Neural progenitor cell (in vitro differentiated cells): ENCODE results near the gene WWOX. TPM values are rescaled to one million over a fixed set of nuclear protein-coding genes. Genes with fewer than 3 reads are reported as not detected.
A peak's percentile ranks its signal among the peaks of the same experiment; 100 is the strongest.

Experiments used
- DNase-seq: peaks from one replicate; pipeline ENCODE4 v3.0.0-alpha.2; 2016; ENCODE audit warnings: low spot score
- H2AFZ ChIP-seq: fragments of 200-600 bp; sonication (generic); replicated peaks from 2 replicates; pipeline ENCODE4 v1.6.1; 2016; ENCODE audit warnings: antibody characterized with exemption
- H3F3A ChIP-seq: fragments of 200-600 bp; sonication (generic); 2 replicates; pipeline ENCODE4 v1.6.1; 2016; ENCODE audit warnings: antibody characterized with exemption, low read depth
- H3K27ac ChIP-seq: fragments of 200-600 bp; sonication (generic); 2 replicates; pipeline ENCODE4 v1.5.1; 2016; ENCODE audit warnings: mild to moderate bottlenecking
- H3K27me3 ChIP-seq: fragments of 200-600 bp; sonication (generic); 2 replicates; pipeline ENCODE4 v1.6.1; 2016; ENCODE audit warnings: mild to moderate bottlenecking, moderate library complexity
- H3K36me3 ChIP-seq: fragments of 200-600 bp; sonication (generic); 2 replicates; pipeline ENCODE4 v1.5.1; 2016
- H3K4me1 ChIP-seq: fragments of 200-600 bp; sonication (generic); 2 replicates; pipeline ENCODE4 v1.6.1; 2016; ENCODE audit warnings: mixed run types
- H3K4me2 ChIP-seq: fragments of 200-600 bp; sonication (generic); 2 replicates; pipeline ENCODE4 v1.6.1; 2016
- H3K4me3 ChIP-seq: fragments of 200-600 bp; sonication (generic); 2 replicates; pipeline ENCODE4 v1.5.1; 2016
- H3K79me2 ChIP-seq: fragments of 200-600 bp; sonication (generic); 2 replicates; pipeline ENCODE4 v1.6.1; 2016; ENCODE audit warnings: low read depth
- H3K9ac ChIP-seq: fragments of 200-600 bp; sonication (generic); 2 replicates; pipeline ENCODE4 v1.6.1; 2016
- H3K9me3 ChIP-seq: fragments of 200-600 bp; sonication (generic); 2 replicates; pipeline ENCODE4 v1.5.1; 2016; ENCODE audit warnings: low read depth
- H4K20me1 ChIP-seq: fragments of 200-600 bp; sonication (generic); 2 replicates; pipeline ENCODE4 v1.6.1; 2016; ENCODE audit warnings: low read depth
- H3K27ac Mint-ChIP-seq: 3 replicates; pipeline ENCODE4 v1.8.0; 2021; ENCODE audit warnings: mixed read lengths
- H3K27me3 Mint-ChIP-seq: 2 replicates; pipeline ENCODE4 v1.8.0; 2022; ENCODE audit warnings: low read depth, mild to moderate bottlenecking, inconsistent platforms, moderate library complexity, mixed read lengths; ENCODE audit not compliant: insufficient read depth
- H3K36me3 Mint-ChIP-seq: 3 replicates; pipeline ENCODE4 v1.8.0; 2021; ENCODE audit warnings: mixed read lengths
- H3K4me1 Mint-ChIP-seq: 3 replicates; pipeline ENCODE4 v1.8.0; 2021; ENCODE audit warnings: mixed read lengths
- H3K4me3 Mint-ChIP-seq: 3 replicates; pipeline ENCODE4 v1.8.0; 2021; ENCODE audit warnings: mild to moderate bottlenecking, moderate library complexity, mixed read lengths
- H3K9me3 Mint-ChIP-seq: 3 replicates; pipeline ENCODE4 v1.8.0; 2020; ENCODE audit warnings: mixed read lengths
- CTCF ChIP-seq: fragments of 200-600 bp; sonication (generic); IDR thresholded peaks from 2 replicates; pipeline ENCODE4 v1.5.1; 2017; ENCODE audit warnings: antibody characterized with exemption, mild to moderate bottlenecking
- EZH2 ChIP-seq: fragments of 200-600 bp; sonication (generic); IDR thresholded peaks from 2 replicates; pipeline ENCODE4 v1.6.1; 2017; ENCODE audit warnings: antibody characterized with exemption, mild to moderate bottlenecking, moderate library complexity
- EZH2phosphoT487 ChIP-seq: fragments of 200-600 bp; sonication (generic); IDR thresholded peaks from 2 replicates; pipeline ENCODE4 v1.6.1; 2017; ENCODE audit warnings: antibody characterized with exemption
- total RNA-seq: library from RNA; depleted of rRNA; stranded (reverse); fragments of >200 nt; gene quantifications from 2 replicates; pipeline ENCODE4 v1.2.3, GENCODE V29; 2015; ENCODE audit warnings: low replicate concordance

Gene WWOX
- total RNA-seq, 1 donor from 2014 or later, result 63.7 TPM

- peaks cover 4% of the 10 kb centered on the region for H3K4me1 Mint-ChIP-seq
- no peak overlapping the region for H3K4me2 ChIP-seq
- H3K9me3 Mint-ChIP-seq, result no peaks in the 10 kb centered on the region
- H3K4me3 Mint-ChIP-seq, result no peak overlapping the region
- no peak for DNase-seq
- H3K9me3 ChIP-seq, result no peaks in the 10 kb centered on the region
- peaks cover 4% of the 10 kb centered on the region for H3K27me3 Mint-ChIP-seq
- H3K36me3 ChIP-seq, result no peaks in the 10 kb centered on the region
- no peaks in the 10 kb centered on the region for H3F3A ChIP-seq
- H3K9ac ChIP-seq, result no peak overlapping the region
- no peaks in the 10 kb centered on the region for H4K20me1 ChIP-seq
- H3K36me3 Mint-ChIP-seq, result no peaks in the 10 kb centered on the region
- no peak overlapping the region for H2AFZ ChIP-seq
- no peak for TF ChIP-seq EZH2phosphoT487
- TF ChIP-seq EZH2, result no peak
- no peak for TF ChIP-seq CTCF
- peaks cover 15% of the 10 kb centered on the region for H3K4me1 ChIP-seq
- H3K27ac Mint-ChIP-seq, result no peak overlapping the region
- no peaks in the 10 kb centered on the region for H3K27me3 ChIP-seq
- H3K4me3 ChIP-seq, result no peak overlapping the region
- no peaks in the 10 kb centered on the region for H3K79me2 ChIP-seq
- H3K27ac ChIP-seq, result no peak overlapping the region
Observed at GRCh38 chr16:79067600-79067999, 968.1 kb downstream of the WWOX start.

- Histone ChIP-seq H3K79me2 (no peaks in the 10 kb centered on the region), H2AFZ (no peak overlapping the region), H3K4me1 (peaks cover 11% of the 10 kb centered on the region), H3K4me2 (no peak overlapping the region), H3K36me3 (no peaks in the 10 kb centered on the region), H3K4me3 (no peak overlapping the region), H3K27ac (no peak overlapping the region), H3F3A (no peaks in the 10 kb centered on the region), H3K9ac (no peak overlapping the region), H3K27me3 (no peaks in the 10 kb centered on the region), H3K9me3 (no peaks in the 10 kb centered on the region), H4K20me1 (no peaks in the 10 kb centered on the region)
- DNase-seq, result no peak
- Mint-ChIP-seq H3K27me3 (peaks cover 4% of the 10 kb centered on the region), H3K4me1 (peaks cover 4% of the 10 kb centered on the region), H3K27ac (no peak overlapping the region), H3K36me3 (no peaks in the 10 kb centered on the region), H3K9me3 (no peaks in the 10 kb centered on the region), H3K4me3 (no peak overlapping the region)
- TF ChIP-seq EZH2, result no peak
- no peak for TF ChIP-seq CTCF
- no peak for TF ChIP-seq EZH2phosphoT487
Observed at GRCh38 chr16:79069121-79069520, 969.7 kb downstream of the WWOX start.

- Mint-ChIP-seq H3K36me3 (no peaks in the 10 kb centered on the region), H3K4me3 (no peak overlapping the region), H3K9me3 (no peaks in the 10 kb centered on the region), H3K27me3 (peaks cover 4% of the 10 kb centered on the region), H3K4me1 (peaks cover 4% of the 10 kb centered on the region), H3K27ac (no peak overlapping the region)
- Histone ChIP-seq H3K4me1 (peaks cover 11% of the 10 kb centered on the region), H3K9ac (no peak overlapping the region), H4K20me1 (no peaks in the 10 kb centered on the region), H3K27ac (no peak overlapping the region), H2AFZ (no peak overlapping the region), H3K36me3 (no peaks in the 10 kb centered on the region), H3K9me3 (no peaks in the 10 kb centered on the region), H3K27me3 (no peaks in the 10 kb centered on the region), H3F3A (no peaks in the 10 kb centered on the region), H3K79me2 (no peaks in the 10 kb centered on the region), H3K4me2 (no peak overlapping the region), H3K4me3 (no peak overlapping the region)
- no peak for TF ChIP-seq EZH2
- TF ChIP-seq EZH2phosphoT487, result no peak
- no peak for TF ChIP-seq CTCF
- DNase-seq, result no peak
Observed at GRCh38 chr16:79069633-79070032, 970.2 kb downstream of the WWOX start.

DNA sequence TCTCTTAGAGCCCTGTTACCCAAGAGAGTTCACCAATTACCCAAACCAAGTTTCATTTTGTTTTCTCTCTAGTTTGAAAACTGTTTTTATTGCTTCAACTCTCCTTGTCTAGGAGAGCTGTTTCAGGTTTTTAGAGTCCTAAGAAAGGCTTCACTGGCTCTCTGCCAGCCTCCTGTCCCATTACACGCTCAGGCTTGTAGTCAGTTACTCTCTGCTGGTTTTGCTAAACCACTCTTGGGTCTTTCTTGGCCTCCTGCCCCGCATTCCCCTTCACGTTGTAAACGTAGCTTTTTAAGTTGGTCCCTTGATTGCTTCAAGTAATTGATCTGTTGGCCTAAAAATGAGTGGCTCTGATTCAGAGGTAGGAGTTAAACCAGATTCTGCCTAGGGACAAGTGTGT lies 972.0 kb downstream of the WWOX start:
- no peak for DNase-seq
- no peaks in the 10 kb centered on the region for H3K9me3 Mint-ChIP-seq
- Histone ChIP-seq H3K4me2 (no peak overlapping the region), H3K9ac (no peak overlapping the region), H3K27ac (no peak overlapping the region), H3K9me3 (no peaks in the 10 kb centered on the region), H3K4me3 (no peak overlapping the region), H3F3A (no peaks in the 10 kb centered on the region), H3K27me3 (no peaks in the 10 kb centered on the region), H3K4me1 (peaks cover 7% of the 10 kb centered on the region), H2AFZ (no peak overlapping the region), H3K79me2 (no peaks in the 10 kb centered on the region), H4K20me1 (no peaks in the 10 kb centered on the region), H3K36me3 (no peaks in the 10 kb centered on the region)
- no peak for TF ChIP-seq CTCF
- no peak for TF ChIP-seq EZH2phosphoT487
- no peak for TF ChIP-seq EZH2
- peaks cover 4% of the 10 kb centered on the region for H3K27me3 Mint-ChIP-seq
- no peaks in the 10 kb centered on the region for H3K36me3 Mint-ChIP-seq
- H3K27ac Mint-ChIP-seq, result peak overlapping the region; percentile 23
- H3K4me1 Mint-ChIP-seq, result peaks cover 4% of the 10 kb centered on the region
- H3K4me3 Mint-ChIP-seq, result no peak overlapping the region
